Astrocyte of the spinal cord (primary cell): ENCODE measurements around the gene SLC18A3.

Experiments
- DNase-seq: peaks from one replicate; pipeline ENCODE4 v3.0.0; 2011; ENCODE audit warnings: low read depth, low spot score
- H3K4me3 ChIP-seq: 2 replicates; pipeline ENCODE4 v1.5.1; 2011; ENCODE audit warnings: low read depth, mild to moderate bottlenecking, low read length, moderate library complexity
- CTCF ChIP-seq: IDR thresholded peaks from 2 replicates; pipeline ENCODE4 v1.5.1; 2012; ENCODE audit warnings: low read depth, mild to moderate bottlenecking, low read length, inconsistent platforms
- in situ Hi-C: cut with HindIII; loops from 2 replicates; pipeline ENCODE4 v1.10.0; 2017; ENCODE audit warnings: low sequenced_read_pairs

Gene SLC18A3

GRCh38 chr10:49614242-49615198 is 4.4 kb downstream of the SLC18A3 start:
- in situ Hi-C loops = no loop called here
- no peak for TF ChIP-seq CTCF

GRCh38 chr10:49615213-49615612 is 5.1 kb downstream of the SLC18A3 start:
- H3K4me3 ChIP-seq = no peak overlapping the region
- DNase-seq = no peak
- TF ChIP-seq CTCF = no peak
- in situ Hi-C loops = no loop called here

More at GRCh38 chr10:49614242-49615198, 4.4 kb downstream of the SLC18A3 start:
- H3K4me3 ChIP-seq = no peak overlapping the region
- DNase-seq = no peak

GRCh38 chr10:49615721-49616120 is 5.6 kb downstream of the SLC18A3 start:
- no peak for DNase-seq
- no peak for TF ChIP-seq CTCF
- H3K4me3 ChIP-seq = no peak overlapping the region
- in situ Hi-C loops = no loop called here

- in situ Hi-C loops = no loop called here
- no peak for TF ChIP-seq CTCF
- no peak for DNase-seq
- no peak overlapping the region for H3K4me3 ChIP-seq
These were observed 6.5 kb downstream of the SLC18A3 start for GRCh38 chr10:49616421-49617101.

GRCh38 chr10:49617121-49618020 is 7.3 kb downstream of the SLC18A3 start:
- H3K4me3 ChIP-seq = no peak overlapping the region
- no peak for DNase-seq
- no peak for TF ChIP-seq CTCF
- in situ Hi-C loops = no loop called here

- H3K4me3 ChIP-seq = no peak overlapping the region
- no peak for DNase-seq
- in situ Hi-C loops = no loop called here
- TF ChIP-seq CTCF = no peak
These were observed 8.7 kb downstream of the SLC18A3 start for GRCh38 chr10:49618821-49619220.
